GM18508 (cell line): Measurements from ENCODE around the gene DDX59.

ENCODE experiments used
- ATAC-seq: cut with Tn5 transposase; IDR thresholded peaks from one replicate; pipeline ENCODE4 v1.9.1; 2021; ENCODE audit warnings: moderate number of reproducible peaks; ENCODE audit not compliant: insufficient read depth, unreplicated experiment

DDX59 gene

DNA sequence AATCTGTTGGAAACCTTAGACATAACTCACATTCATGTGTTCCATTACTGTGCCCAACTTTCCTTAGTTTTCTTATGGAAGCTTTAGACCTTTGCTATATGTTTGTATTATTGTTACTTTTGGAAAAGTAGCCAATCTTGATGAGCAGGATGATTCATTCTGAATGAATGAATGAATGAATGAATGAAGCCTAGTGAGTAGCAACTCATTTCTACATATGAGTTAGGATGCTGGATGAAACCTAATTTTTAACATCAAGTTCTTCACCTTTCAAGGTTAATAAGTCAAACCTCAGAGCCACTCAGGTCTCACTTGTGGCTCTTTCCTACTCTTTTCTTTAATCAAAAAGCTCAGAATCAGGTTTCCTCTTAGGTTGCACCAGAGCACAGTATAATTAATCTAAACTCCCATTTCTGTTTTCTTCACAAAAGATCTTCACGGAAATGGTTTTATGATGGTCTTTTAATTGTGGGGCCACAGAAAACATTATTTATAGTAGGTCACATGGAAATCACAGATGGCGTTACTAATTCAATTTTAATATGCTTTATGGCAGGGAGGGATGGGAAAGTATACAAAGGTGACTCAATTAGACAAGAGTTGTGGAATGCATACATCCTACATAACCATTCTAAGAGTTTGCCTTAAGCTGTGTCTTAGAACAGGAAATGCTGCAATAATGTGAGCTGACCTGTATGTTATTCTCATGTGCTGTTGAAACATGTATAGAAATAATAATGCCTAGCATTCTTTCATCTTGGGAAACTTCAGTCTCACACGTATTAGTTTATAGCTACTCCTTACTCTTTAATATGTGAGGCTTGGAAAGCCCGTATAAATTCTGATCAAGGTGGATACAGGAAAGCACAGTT, 4.5 kb upstream of the DDX59 start:
- ATAC-seq = no peak

DNA sequence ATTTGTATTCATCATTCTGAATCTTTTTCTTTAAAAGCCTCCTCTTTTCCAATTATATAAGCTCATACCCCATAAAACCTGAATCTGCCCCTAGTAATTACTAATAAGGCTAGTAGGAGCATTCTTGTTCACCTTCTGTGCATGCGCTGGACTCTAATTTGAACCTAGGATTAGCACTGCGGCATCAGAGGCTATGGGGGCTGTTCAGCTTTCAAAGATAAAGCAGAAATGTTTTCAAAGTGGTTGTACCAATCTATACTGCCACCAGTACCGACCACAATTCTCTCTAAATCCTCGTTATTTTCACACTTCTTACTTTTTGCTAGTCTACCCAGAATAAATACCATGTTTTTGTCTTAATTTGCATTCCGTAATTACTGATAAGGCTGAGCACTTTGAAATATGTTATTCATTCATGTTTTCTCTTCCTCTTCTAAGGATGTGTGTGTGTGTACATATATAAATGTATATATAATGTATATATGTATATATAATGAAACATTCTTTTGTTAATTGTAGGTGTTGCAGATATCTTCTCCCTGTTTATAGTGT, 1.6 kb upstream of the DDX59 start:
- no peak for ATAC-seq

DNA sequence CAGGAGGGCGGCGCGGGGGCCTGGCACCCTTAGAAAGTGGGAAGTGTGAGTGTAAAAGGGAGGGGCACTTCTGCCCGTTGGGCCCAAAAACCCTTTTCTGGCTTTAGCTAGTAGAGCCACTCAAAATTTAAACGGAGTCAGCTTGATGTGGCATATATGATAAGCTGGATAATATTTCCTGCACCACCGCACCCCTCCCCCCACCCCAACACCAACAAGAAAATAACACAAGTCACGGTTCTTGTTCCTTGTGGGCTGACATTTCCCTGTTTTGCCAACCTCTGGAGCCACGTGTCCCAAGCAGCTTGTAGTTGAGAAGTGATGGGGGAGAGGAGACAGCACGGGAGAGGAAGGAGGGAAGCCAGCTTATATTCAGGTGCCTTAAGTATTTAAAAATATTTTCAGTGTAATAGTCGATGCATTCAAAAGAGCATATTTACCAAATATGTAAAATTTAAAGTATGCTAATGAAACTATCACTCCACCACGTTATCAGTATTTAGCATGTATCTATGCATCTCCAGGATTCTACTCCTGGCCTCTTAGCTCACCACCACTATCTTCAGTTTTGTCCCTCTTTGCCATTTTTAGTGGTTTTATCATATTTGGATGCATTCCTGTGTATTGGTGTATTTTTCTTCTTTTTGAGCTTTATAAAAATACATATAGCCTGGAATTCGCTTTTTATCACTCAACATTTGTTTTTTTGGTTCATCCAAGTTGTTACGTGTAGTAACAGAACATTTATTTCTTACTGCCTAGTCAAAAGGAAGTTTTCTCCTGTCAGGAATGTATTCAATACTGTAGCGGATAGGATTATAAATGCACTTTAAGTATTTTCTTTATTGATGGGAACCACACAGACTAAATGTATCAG, 773 bp upstream of the DDX59 start:
- no peak for ATAC-seq

DNA sequence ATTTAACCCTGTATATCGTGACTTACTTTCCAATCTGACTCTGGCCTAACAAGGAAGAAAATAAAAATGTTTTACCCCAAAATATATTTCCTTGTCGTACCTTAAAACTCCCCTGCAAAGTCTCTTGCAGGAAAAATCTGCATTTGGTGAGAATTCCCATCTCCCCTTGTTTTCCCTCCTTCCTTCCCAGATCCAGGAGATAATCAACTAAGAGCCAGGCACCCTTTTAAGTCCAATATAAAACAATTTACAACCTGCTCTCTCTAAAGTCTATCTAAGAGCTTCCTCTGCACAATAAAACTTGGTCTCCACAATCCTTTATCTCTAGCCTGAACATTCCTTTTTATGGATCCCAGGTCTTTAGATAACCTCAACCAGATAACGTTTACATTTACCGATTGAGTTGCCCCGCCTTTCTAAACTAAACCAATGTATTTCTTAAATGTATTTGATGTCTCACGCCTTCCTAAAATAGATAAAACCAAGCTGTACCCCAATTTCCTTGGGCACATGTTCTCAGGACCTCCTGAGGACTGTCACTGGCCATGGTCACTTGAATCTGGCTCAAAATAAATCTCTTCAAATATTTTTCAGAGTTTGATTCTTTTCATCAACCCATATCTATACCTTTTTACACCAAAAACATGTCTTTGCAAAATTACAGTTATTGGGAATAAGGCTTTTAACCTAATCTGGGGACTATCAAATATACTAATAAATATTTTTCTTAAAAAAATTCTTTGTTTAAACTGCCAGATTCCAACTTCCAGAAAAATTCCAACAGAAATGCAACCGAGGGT, 993 bp downstream of the DDX59 start:
- no peak for ATAC-seq

DNA sequence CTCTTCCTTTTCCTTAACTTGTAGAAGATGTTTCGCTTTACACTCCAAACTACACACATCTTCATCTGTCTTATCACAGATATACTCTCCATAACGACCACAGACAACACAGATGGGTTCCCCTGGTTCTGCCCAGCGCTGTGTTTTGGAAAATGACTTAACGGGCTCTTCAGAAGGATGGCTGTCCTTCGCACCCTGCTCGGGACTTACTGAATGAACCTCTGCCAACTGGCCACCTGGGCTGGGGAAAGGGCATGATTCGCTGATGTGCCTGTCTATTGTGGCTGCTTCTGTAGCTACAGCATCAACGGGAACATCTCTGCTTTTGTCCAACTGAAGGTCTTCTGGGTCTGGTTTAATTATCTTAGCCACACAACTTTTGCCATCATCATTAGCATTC, 3.4 kb downstream of the DDX59 start:
- no peak for ATAC-seq

DNA sequence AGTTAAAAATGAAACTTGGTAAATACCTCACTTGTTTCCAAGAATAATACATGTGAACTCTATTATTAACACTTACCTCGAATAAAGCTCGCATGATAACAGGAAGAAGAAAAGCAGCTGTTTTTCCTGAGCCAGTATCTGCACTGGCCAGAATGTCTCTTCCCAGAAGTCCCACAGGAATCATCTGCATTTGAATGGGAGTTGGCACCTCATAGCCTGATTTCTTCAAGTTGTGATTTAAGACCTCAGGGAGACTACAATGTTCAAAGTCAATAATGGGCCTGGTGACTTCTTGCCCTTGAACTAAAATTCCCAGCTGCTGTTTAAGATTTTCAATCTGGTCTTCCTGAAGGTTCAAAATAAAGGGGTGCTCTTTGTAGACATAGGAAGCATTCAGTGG, 3.8 kb downstream of the DDX59 start:
- no peak for ATAC-seq

DNA sequence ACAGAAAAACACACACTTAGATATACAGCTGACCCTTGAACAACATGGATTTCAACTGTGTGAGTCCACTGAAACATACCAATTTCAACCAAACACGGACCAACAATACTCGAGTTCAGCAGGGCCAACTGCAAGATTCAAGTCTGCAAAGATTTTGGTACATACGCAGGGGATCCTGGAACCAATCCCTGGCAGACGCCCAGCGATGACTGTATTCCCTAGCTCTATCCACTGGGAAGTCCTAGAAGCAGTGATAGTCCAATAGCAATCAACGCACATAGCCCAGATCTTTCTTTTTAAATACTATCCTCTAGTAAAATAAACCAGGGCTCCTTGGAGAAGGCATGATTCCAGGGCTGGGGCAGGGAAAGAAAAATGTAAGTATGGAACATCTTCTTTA, 9.0 kb downstream of the DDX59 start:
- no peak for ATAC-seq

DNA sequence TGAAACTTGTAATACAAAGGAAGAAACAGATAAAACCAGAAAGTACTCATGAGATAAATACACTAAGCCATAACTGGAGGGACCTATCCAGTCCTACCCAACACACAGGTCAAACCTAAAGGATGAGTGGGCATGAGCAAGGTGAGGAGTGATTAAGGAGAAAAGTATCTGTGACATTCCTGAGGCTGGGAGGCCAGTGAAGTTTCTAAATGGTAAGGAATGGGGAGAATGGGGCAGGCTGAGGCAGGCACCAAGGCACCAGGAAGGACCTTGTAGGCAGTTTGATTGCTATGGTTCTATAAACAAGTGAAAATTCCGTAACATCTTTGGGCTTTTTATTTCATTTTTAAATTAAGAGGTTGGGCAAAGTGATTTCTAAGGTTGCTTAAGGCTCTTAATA, 10.4 kb downstream of the DDX59 start:
- ATAC-seq = no peak

DNA sequence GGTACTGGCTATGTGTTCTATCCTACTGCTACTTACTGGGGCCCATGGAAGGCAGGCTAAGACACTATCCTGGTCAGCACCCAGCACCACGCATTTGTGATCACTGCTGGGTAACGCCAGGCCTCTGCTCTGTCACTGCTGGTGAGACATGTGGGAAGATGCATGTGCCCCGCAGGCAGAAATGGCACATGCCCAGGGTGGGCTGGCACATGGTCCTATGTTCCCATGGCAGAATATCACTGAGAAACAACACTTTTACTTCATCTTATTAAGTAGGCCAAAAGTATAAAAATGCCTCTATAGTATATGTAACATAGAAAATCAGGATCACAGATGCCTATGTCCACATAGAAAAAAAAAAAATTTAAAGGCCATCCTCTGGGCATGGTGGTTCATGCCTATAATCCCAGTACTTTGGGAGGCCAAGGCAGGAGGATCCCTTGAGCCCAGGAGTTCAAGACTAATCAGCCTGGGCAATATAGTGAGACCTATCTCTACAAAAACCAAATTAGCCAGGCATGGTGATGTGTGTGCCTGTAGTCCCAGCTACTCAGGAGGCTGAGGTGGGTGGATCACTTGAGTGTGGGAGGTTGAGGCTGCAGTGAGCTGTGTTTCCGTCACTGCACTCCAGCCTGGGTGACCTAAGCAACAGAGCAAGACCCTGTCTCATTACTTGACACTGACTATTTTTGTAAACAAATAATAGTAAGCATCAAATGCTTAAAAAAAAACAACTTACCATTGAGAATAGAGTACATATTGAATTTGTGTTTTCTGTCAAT, 11.5 kb downstream of the DDX59 start:
- no peak for ATAC-seq

DNA sequence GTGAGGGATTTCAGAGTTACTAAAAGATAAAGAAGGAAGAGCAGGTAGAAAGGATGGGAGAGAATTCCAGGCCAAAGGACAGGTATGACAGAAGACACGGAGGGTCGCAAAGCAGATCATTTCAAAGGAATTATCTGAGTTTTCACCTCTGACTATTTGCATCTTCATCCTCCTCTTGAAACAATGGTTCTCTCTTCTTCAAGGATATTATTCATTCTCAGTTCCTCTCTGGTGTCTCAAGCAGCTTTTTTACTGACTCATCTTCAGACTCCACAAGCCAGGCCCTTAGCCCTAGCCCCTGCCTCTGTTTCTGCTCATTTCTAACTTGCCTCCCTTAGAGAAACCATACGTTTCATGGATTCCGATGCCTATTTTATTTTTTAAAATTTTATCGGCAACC, 15.0 kb downstream of the DDX59 start:
- ATAC-seq = peak; percentile 91

DNA sequence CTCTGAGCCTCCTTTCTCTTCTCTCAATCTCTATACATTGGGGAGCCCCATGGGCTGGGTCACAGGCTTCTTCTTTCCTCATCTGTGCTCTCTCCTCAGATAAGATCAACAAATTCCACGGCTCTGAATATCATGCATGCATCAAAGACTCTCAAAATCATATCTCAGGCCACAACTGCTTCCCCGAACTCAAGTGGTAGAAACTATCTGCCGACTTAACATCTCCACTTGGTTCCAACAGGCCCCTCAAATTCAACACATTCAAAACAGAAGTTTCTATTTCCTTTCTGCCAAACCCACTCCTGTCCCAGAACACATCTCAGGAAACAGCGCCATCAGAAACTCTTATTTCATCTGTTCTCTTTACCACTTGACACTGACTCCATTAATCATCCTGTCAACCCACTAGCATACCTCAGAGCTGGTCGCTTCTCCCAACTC, 16.7 kb downstream of the DDX59 start:
- ATAC-seq = no peak

DNA sequence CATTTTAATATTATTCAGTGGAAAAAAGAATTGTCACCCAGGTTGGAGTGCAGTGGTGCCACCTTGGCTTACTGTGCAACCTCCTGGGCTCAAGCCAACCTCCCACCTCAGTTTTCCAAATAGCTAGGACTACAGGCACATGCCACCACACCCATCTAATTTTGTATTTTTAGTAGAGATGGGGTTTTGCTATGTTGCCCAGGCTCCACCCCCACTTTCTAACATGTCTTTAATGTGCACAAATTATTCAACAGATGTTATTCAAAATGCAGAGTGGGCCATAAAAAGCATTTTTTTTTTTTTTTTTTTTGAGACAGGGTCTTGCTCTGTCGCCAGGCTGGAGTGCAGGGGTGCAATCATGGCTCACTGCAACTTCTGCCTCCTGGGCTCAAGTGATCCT, 17.3 kb downstream of the DDX59 start:
- ATAC-seq = no peak

DNA sequence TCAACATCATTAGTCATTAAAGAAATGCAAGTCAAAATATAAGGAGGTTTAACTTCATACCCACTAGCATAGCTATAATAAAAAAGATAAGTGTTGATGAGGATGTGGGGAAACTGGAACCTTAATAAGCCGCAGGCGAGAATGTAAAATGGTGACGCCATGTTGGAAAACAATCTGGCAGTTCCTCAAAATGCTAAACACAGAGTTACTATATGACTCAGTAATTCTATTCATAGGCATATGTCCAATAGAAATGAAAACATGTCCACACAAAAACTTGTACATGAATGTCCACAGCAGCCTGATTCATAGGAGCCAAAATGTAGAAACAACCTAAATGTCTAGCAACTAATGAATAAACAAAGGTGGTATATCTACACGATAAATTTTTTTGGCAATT, 23.2 kb downstream of the DDX59 start:
- ATAC-seq = no peak

DNA sequence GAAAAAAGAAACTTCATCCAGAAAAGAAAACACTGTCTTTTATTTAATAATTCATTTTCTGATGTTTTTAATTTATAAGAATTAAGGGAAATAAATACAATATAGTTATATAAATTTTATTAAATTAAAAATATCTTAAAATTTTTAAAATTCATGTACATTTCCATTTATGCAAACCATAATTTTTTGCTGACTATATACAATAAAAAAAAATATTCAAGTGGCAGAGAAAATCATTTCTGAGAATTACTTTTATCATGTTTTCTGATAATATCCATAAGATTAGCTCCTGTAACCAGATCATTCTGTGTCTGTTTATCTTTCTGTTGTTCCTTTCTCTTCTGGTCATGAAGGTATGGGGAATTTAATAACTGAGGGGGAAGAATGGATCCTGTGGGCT, 25.7 kb downstream of the DDX59 start:
- ATAC-seq = no peak

DNA sequence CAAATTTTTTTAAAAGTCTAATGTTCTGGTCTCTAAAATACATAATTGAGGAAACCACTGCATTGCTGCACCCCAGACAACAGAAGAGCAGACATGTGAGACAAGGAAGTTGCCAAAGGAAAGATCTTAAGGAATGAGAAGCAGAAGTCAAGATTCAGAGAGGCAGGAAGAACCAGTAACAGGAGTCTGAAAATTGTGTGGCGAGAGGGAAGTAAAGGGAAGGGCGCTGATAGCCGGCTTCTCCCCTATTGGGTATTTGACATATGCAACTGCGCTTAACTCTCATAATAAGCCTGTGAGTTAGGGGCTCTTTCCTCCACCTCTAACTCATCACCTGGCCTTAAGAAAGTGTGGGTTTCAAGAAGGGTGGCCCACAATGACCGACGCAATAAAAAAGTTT, 27.2 kb downstream of the DDX59 start:
- no peak for ATAC-seq

DNA sequence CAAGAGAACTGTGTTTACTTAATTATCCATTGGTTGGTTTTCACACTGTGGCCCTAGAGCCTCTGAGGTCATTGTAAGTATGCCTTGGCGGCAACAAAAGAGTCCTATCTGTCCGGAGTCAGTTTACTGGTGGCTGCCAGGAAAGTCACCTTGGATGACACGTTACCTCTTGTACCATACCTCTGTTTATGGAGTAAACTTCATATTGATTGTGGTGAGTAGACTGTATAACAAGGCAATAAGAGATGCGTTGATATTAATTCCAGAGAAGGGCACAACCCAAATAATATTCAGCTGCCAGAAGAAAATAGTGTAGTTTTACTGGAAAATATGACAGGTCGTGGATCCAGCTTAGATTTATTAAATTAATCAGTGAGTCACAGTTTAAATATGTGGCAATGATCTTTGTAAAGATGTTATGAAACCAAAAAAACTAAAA, 28.7 kb downstream of the DDX59 start:
- no peak for ATAC-seq

DNA sequence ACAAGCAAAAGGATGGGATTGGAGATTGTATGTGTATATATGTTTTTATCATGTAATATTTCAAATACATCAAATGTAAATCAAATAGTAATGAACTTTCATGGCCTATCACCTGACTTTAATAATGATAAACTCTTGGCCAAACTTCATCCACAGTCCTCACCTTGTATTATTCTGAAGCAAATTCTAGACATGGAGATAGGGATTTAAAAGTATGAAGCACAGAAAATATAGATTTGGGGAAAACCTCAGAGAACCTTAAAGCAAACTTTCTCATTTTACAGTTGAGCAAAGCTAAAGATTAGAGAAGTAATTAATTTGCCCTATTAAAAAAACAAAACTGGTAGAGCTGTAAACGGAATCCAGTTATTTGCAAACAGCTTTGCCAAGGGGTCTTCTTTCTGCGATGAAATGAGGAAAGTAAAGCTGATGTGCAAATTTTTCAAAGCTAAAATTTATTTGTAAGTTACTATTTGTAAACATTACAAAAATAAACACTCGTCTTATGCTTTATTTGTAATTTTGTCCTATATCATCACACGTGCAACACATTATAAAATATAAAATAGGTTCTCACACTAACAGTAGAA, 29.2 kb downstream of the DDX59 start:
- no peak for ATAC-seq

DNA sequence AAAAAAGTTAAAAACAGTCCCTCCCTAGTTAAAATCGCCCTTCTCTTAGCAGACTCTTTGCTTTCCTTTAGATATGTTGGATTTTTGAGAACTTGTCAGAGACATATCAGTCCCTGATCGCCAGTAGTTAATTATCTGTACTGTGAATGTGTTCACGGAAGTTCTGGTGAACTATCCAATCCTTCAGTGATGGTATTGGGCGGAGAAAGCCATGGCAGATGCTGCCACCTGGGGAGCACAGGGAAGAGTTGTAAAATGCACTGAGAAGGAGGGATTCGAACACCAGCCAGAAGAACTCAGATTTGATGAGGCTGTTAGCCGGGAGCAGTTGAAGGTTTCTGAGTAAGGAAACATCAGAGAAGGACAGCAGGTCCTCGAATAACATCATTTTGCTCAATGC, 31.6 kb downstream of the DDX59 start:
- no peak for ATAC-seq

DNA sequence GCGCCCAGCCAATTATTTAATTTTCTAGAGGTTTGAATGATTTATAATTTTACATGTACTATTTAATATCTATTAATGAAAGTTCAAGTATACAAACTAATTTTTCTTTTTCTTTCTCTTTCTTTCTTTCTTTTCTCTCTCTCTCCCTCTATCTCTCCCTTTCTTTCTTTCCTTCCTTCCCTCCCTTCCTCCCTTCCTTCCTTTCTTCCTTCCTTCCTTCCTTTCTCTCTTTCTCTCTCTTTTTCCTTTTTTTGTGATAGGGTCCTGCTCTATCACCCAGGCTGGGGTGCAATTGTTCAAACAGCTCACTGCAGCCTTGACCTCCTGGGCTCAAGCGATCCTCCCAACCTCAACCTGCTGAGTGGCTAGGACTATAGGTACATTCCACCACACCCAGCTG, 33.0 kb downstream of the DDX59 start:
- no peak for ATAC-seq
